Measurements from ENCODE around the gene IRF6.
A peak's percentile ranks its signal among the peaks of the same experiment; 100 is the strongest.

Gene IRF6

DNA sequence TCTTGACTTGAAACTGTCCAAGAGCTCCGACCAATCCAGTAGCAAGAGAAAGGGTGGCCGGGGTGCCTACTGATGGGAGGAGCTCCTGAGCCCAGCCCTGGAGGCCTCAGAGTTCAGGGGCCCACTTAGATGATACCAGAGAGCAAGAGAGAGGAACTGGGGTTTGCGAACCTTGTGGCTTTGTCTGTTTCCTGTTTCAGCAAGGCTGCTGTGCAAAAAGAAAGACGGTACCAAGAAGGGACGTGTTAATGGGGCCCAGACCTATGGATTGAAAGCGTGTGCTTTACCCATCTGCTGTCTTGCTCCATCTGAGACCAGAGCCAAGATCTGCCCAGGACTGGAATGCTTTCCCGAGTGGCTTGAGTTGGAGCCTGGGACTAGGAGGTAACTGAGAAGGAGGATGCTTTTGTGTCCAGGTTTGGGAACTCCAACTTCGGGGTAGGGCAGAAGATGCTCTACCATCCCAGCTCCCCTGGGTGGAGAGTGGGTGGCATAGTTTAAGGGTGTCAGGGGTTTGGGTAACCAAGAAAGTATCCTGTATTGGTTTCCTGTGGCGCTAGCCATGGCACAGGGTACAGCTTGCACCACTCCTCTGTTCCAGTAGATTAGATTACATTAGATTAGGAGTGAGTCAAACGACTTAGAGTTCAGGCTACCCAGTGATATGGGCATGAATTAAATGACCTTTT is 49.9 kb downstream of the IRF6 start, which contains the start of gene TRAF3IP3:
TSS of gene TRAF3IP3 (plus strand) at position 128 of the 689 bp plus-strand sequence. CDS start 3,987 bp downstream, outside the sequence.
- Histone ChIP-seq H3K9ac (ENCODE audit: low read length) (peak within 1 kb of the TSS; percentile 67), H3K4me2 (ENCODE audit: low read depth, low read length, poor library complexity, severe bottlenecking) (peak within 1 kb of the TSS; percentile 86), H4K20me1 (ENCODE audit: low read depth, low read length) (no peaks in the 10 kb centered on the region), H3K27ac (ENCODE audit: low read depth, low read length) (peak within 1 kb of the TSS; percentile 81), H3K27me3 (ENCODE audit: low read length) (no peaks in the 10 kb centered on the region), H3K9me3 (ENCODE audit: insufficient read depth, low read length) (no peaks in the 10 kb centered on the region), H3K9me2 (replicated peaks; ENCODE audit: insufficient read depth, low read length) (no peaks in the 10 kb centered on the region), H3K4me3 (ENCODE audit: insufficient read depth, low read length, poor library complexity, severe bottlenecking) (peak within 1 kb of the TSS; percentile 62), H3F3A (ENCODE audit: insufficient read depth) (no peaks in the 10 kb centered on the region), H3K36me3 (ENCODE audit: low read length) (no peaks in the 10 kb centered on the region), H2AFZ (ENCODE audit: low read depth, low read length, severe bottlenecking) (peak within 1 kb of the TSS; percentile 84), H3K79me2 (ENCODE audit: insufficient read depth, low read length) (peaks cover 20% of the 10 kb centered on the region; the same call in 1 of the 2 replicates)
- TF ChIP-seq, protein P1, sequence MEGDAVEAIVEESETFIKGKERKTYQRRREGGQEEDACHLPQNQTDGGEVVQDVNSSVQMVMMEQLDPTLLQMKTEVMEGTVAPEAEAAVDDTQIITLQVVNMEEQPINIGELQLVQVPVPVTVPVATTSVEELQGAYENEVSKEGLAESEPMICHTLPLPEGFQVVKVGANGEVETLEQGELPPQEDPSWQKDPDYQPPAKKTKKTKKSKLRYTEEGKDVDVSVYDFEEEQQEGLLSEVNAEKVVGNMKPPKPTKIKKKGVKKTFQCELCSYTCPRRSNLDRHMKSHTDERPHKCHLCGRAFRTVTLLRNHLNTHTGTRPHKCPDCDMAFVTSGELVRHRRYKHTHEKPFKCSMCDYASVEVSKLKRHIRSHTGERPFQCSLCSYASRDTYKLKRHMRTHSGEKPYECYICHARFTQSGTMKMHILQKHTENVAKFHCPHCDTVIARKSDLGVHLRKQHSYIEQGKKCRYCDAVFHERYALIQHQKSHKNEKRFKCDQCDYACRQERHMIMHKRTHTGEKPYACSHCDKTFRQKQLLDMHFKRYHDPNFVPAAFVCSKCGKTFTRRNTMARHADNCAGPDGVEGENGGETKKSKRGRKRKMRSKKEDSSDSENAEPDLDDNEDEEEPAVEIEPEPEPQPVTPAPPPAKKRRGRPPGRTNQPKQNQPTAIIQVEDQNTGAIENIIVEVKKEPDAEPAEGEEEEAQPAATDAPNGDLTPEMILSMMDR (IDR thresholded peaks at IDR 0.05; ENCODE audit: insufficient read depth, low read length, poor library complexity, severe bottlenecking), result no peak
- TF ChIP-seq EZH2phosphoT487 (conservative IDR thresholded peaks at IDR 0.05; ENCODE audit: low read length), result no peak

DNA sequence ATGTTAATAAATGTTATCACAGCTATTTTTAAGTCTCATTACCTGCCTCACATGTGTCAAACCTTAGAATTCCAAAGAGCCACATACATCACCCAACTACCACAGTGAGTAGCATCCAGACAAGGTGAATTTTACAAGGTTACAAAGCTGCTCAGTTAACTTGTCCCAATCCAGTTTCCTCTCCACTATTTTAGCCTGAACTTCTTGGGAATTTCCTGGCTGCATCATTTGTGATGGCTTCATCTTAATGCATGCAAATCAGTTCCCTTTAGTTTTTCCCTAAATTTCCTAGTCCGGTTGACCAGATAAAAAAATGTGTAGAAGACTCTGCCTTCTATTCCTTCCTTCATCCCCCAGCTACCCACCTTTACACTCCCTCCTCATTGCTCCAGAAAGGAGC is 50.7 kb downstream of the IRF6 start:
- no peak for TF ChIP-seq EZH2phosphoT487 (conservative IDR thresholded peaks at IDR 0.05; ENCODE audit: low read length)
- TF ChIP-seq, protein P1 (IDR thresholded peaks at IDR 0.05; ENCODE audit: insufficient read depth, low read length, poor library complexity, severe bottlenecking), result no peak
- Histone ChIP-seq H3K9ac (ENCODE audit: low read length) (peak overlapping the region; percentile 67), H3K79me2 (ENCODE audit: insufficient read depth, low read length) (peaks cover 20% of the 10 kb centered on the region; the same call in 1 of the 2 replicates), H2AFZ (ENCODE audit: low read depth, low read length, severe bottlenecking) (peak overlapping the region; percentile 84), H3K9me3 (ENCODE audit: insufficient read depth, low read length) (no peaks in the 10 kb centered on the region), H3K4me2 (ENCODE audit: low read depth, low read length, poor library complexity, severe bottlenecking) (peak overlapping the region; percentile 86), H3F3A (ENCODE audit: insufficient read depth) (no peaks in the 10 kb centered on the region), H3K9me2 (replicated peaks; ENCODE audit: insufficient read depth, low read length) (no peaks in the 10 kb centered on the region), H3K27ac (ENCODE audit: low read depth, low read length) (peak overlapping the region; percentile 81), H4K20me1 (ENCODE audit: low read depth, low read length) (no peaks in the 10 kb centered on the region), H3K4me3 (ENCODE audit: insufficient read depth, low read length, poor library complexity, severe bottlenecking) (peak overlapping the region; percentile 25), H3K27me3 (ENCODE audit: low read length) (no peaks in the 10 kb centered on the region), H3K36me3 (ENCODE audit: low read length) (no peaks in the 10 kb centered on the region)

DNA sequence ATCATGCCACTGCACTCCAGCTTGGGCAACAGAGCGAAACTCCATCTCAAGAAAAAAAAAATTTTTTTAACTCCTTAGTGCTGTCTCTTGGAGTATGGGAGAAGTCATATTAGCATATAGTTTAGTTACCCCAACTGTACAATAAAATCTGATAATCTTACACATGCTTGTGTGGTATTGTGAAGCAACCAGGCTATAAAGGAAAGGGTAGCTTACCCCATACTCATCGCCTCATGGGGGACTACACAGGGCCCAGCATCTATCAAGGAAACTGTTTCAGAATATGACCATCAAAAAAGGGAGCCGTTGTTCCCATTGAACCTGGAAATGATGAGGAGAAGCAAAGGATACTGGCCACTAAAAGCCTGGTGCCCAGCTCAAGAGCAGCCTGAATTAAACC is 53.1 kb downstream of the IRF6 start:
- H3K4me3 ChIP-seq (ENCODE audit: insufficient read depth, low read length, poor library complexity, severe bottlenecking), result no peak overlapping the region
- no peaks in the 10 kb centered on the region for H4K20me1 ChIP-seq (ENCODE audit: low read depth, low read length)
- no peak overlapping the region for H3K27ac ChIP-seq (ENCODE audit: low read depth, low read length)
- no peak overlapping the region for H3K9ac ChIP-seq (ENCODE audit: low read length)
- TF ChIP-seq EZH2phosphoT487 (conservative IDR thresholded peaks at IDR 0.05; ENCODE audit: low read length), result no peak
- TF ChIP-seq, protein P1 (IDR thresholded peaks at IDR 0.05; ENCODE audit: insufficient read depth, low read length, poor library complexity, severe bottlenecking), result no peak
- H3K4me2 ChIP-seq (ENCODE audit: low read depth, low read length, poor library complexity, severe bottlenecking), result no peak overlapping the region
- no peaks in the 10 kb centered on the region for H3K27me3 ChIP-seq (ENCODE audit: low read length)
- H3K36me3 ChIP-seq (ENCODE audit: low read length), result no peaks in the 10 kb centered on the region
- H3K9me3 ChIP-seq (ENCODE audit: insufficient read depth, low read length), result no peaks in the 10 kb centered on the region
- H3F3A ChIP-seq (ENCODE audit: insufficient read depth), result peaks cover 3% of the 10 kb centered on the region; the same call in 1 of the 2 replicates
- H3K79me2 ChIP-seq (ENCODE audit: insufficient read depth, low read length), result peaks cover 15% of the 10 kb centered on the region; the same call in 1 of the 2 replicates
- H3K9me2 ChIP-seq (replicated peaks; ENCODE audit: insufficient read depth, low read length), result no peaks in the 10 kb centered on the region
- no peak overlapping the region for H2AFZ ChIP-seq (ENCODE audit: low read depth, low read length, severe bottlenecking)

Data from SU-DHL-6 (cell line).